ENCODE data around the gene HDAC11. TPM values are rescaled to one million over a fixed set of nuclear protein-coding genes. Genes with fewer than 3 reads are reported as not detected.
A peak's percentile ranks its signal among the peaks of the same experiment; 100 is the strongest.

The HDAC11 gene
- total and polyA plus RNA-seq, 9 donors, result 14.9 to 20.2 (median 17.4) TPM

DNA sequence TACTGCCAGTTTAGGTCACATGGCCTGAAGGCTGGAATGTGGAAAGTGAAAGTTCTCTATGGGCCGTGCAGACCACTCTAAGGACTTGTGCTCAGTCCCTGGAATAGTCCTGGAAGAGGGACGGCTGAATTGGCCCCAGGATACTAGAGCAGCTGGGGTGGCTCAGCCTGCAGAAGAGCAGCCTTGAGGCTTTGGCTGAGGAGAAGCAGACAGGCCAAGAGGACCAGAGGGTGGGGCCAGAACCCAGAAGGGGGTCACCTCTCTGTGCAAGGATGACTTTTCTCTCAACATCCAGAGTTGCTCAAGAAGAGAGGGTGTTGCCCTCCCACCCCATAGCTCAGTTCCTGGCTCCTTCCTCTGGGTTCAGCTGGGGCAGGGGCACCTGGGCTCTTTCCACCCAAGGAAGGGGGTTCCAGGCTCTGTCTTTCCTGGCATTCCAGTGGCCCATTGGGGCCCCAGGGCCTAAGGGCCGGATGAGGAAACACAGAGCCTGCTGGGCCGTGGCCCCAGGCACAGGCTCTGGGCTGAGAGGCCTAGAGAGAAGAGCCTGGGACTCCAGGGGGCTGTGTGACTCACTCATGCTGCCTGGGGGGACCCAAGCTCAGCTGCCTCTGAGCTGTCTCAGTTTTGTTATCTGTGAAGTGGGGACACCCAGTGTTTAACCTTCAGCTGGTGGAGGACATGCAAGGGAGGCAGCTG, 60.3 kb downstream of the HDAC11 start:
- peaks cover 4% of the 10 kb centered on the region for H3K27me3 ChIP-seq (ENCODE audit: control insufficient read depth, insufficient read depth, low read length)
- peaks cover 2% of the 10 kb centered on the region for H3K9me3 ChIP-seq (replicated peaks; ENCODE audit: control insufficient read depth, low read depth, low read length)
- H3K4me3 ChIP-seq (ENCODE audit: low read length), result no peak overlapping the region
- H3K4me1 ChIP-seq (ENCODE audit: control insufficient read depth, insufficient read depth, low read length), result peaks cover 27% of the 10 kb centered on the region
- no peaks in the 10 kb centered on the region for H3K36me3 ChIP-seq (ENCODE audit: control insufficient read depth, insufficient read depth, low read length)
- 59% methylated on average over 4 of the region's 4 CpGs for WGBS (ENCODE audit: insufficient coverage)
- no peak overlapping the region for H3K27ac ChIP-seq (ENCODE audit: low read length)
- no peak for DNase-seq

- no peak for DNase-seq
- no peaks in the 10 kb centered on the region for H3K9me3 ChIP-seq (replicated peaks; ENCODE audit: control insufficient read depth, low read depth, low read length)
- no peak overlapping the region for H3K4me3 ChIP-seq (ENCODE audit: low read length)
- H3K27ac ChIP-seq (ENCODE audit: low read length), result no peak overlapping the region
- peaks cover 18% of the 10 kb centered on the region for H3K4me1 ChIP-seq (ENCODE audit: control insufficient read depth, insufficient read depth, low read length)
- WGBS (ENCODE audit: insufficient coverage), result no CpG with 5 or more reads among the region's 3 CpGs
- peaks cover 3% of the 10 kb centered on the region for H3K27me3 ChIP-seq (ENCODE audit: control insufficient read depth, insufficient read depth, low read length)
- H3K36me3 ChIP-seq (ENCODE audit: control insufficient read depth, insufficient read depth, low read length), result no peaks in the 10 kb centered on the region
Observed at GRCh38 chr3:13541691-13542090, 61.6 kb downstream of the HDAC11 start.

DNA sequence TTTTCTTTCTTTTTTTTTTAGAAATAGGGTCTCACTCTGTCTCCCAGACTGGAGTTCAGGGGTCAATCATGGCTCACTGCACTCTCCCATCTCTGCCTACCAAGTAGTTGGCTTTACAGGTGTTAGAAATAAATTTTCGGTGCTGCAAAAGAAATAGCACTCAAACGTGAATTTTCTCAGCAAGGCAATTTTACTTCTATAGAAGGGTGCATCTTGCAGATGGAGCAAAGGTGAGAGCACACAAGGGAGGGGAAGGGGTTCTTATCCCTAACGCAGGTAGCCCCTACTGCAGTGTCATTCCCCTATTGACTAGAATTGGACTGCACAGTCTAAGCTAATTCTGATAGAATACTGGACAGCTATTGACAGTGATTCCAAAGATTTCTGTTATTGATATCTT, 62.0 kb downstream of the HDAC11 start:
- WGBS (ENCODE audit: insufficient coverage), result no CpG with 5 or more reads among the region's 3 CpGs

DNA sequence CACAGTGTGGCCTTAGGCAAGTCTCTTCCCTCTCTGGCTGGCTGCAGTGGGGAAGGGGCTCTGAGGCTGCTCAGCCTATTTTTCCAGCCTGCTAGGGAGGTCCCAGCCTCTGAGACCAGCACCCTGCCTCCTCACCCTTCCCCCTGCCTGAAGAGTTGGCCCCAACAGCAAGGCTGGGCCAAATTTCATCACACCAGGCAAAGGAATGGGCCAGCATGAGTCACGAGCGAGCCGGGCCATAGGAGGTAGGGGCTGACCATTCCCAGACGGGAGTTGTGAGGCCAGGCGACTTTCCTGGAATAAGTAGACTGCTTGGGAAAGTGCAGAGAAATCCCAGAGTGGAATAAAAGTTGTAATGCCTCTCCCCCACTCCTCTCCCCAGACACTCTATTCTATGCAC, 63.1 kb downstream of the HDAC11 start:
- Histone ChIP-seq H3K4me3 (ENCODE audit: low read length) (no peak overlapping the region), H3K4me1 (ENCODE audit: control insufficient read depth, insufficient read depth, low read length) (peaks cover 23% of the 10 kb centered on the region), H3K36me3 (ENCODE audit: control insufficient read depth, insufficient read depth, low read length) (no peaks in the 10 kb centered on the region), H3K9me3 (replicated peaks; ENCODE audit: control insufficient read depth, low read depth, low read length) (no peaks in the 10 kb centered on the region), H3K27me3 (ENCODE audit: control insufficient read depth, insufficient read depth, low read length) (peaks cover 9% of the 10 kb centered on the region), H3K27ac (ENCODE audit: low read length) (peak overlapping the region; percentile 20)
- 17% methylated on average over 1 of the region's 5 CpGs for WGBS (ENCODE audit: insufficient coverage)
- DNase-seq, result peak; percentile 78

More for the DNA sequence above, 62.0 kb downstream of the HDAC11 start:
- Histone ChIP-seq H3K4me1 (ENCODE audit: control insufficient read depth, insufficient read depth, low read length) (peaks cover 20% of the 10 kb centered on the region), H3K27ac (ENCODE audit: low read length) (no peak overlapping the region), H3K36me3 (ENCODE audit: control insufficient read depth, insufficient read depth, low read length) (no peaks in the 10 kb centered on the region), H3K4me3 (ENCODE audit: low read length) (no peak overlapping the region), H3K9me3 (replicated peaks; ENCODE audit: control insufficient read depth, low read depth, low read length) (no peaks in the 10 kb centered on the region), H3K27me3 (ENCODE audit: control insufficient read depth, insufficient read depth, low read length) (peaks cover 3% of the 10 kb centered on the region)
- no peak for DNase-seq

GRCh38 chr3:13544293-13544831, 64.3 kb downstream of the HDAC11 start:
- H3K27ac ChIP-seq (ENCODE audit: low read length), result no peak overlapping the region
- no peak for DNase-seq

DNA sequence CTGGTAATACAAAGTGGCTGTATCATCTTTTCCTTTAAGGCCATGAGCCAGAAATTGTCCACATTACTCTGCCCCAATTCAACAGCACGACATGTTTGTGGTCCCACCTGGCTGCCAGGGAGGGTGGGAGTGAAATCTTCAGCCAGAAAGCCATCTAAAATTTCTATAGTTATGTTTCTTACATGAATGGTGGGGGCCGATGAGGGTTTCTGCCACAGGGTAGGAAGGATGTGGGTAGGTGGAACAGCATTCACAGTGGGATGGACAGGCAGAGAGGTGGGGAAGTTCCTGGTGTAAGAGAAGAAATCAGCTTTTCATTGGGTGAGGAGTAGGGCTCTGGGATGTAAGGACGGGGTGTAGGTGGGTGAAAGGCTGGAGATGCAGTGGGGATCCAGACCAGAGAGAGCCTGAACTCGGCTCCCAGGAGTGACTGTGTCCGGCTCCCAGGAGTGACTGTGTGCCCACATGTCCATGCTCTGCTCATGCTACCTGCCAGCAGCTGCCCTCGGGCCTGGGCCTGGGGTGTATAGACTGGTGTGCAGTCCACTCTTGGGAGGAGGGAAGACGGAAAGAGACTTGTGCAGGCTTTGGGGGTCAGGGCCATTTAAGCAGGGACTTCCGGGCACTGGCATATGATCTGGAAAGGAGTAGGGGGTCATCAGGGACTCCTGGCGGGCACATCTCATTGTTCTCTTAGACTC, 65.0 kb downstream of the HDAC11 start:
- H3K4me1 ChIP-seq (ENCODE audit: control insufficient read depth, insufficient read depth, low read length), result peaks cover 30% of the 10 kb centered on the region
- DNase-seq, result no peak
- H3K27ac ChIP-seq (ENCODE audit: low read length), result no peak overlapping the region
- no peaks in the 10 kb centered on the region for H3K36me3 ChIP-seq (ENCODE audit: control insufficient read depth, insufficient read depth, low read length)
- no peak overlapping the region for H3K4me3 ChIP-seq (ENCODE audit: low read length)
- H3K27me3 ChIP-seq (ENCODE audit: control insufficient read depth, insufficient read depth, low read length), result peaks cover 18% of the 10 kb centered on the region
- no peaks in the 10 kb centered on the region for H3K9me3 ChIP-seq (replicated peaks; ENCODE audit: control insufficient read depth, low read depth, low read length)
- WGBS (ENCODE audit: insufficient coverage), result 69% methylated on average over 7 of the region's 9 CpGs

More at GRCh38 chr3:13544293-13544831, 64.3 kb downstream of the HDAC11 start:
- Histone ChIP-seq H3K4me1 (ENCODE audit: control insufficient read depth, insufficient read depth, low read length) (peaks cover 29% of the 10 kb centered on the region), H3K36me3 (ENCODE audit: control insufficient read depth, insufficient read depth, low read length) (no peaks in the 10 kb centered on the region), H3K27me3 (ENCODE audit: control insufficient read depth, insufficient read depth, low read length) (peaks cover 14% of the 10 kb centered on the region), H3K9me3 (replicated peaks; ENCODE audit: control insufficient read depth, low read depth, low read length) (no peaks in the 10 kb centered on the region), H3K4me3 (ENCODE audit: low read length) (no peak overlapping the region)
- WGBS (ENCODE audit: insufficient coverage), result 100% methylated on average over 1 of the region's 6 CpGs

DNA sequence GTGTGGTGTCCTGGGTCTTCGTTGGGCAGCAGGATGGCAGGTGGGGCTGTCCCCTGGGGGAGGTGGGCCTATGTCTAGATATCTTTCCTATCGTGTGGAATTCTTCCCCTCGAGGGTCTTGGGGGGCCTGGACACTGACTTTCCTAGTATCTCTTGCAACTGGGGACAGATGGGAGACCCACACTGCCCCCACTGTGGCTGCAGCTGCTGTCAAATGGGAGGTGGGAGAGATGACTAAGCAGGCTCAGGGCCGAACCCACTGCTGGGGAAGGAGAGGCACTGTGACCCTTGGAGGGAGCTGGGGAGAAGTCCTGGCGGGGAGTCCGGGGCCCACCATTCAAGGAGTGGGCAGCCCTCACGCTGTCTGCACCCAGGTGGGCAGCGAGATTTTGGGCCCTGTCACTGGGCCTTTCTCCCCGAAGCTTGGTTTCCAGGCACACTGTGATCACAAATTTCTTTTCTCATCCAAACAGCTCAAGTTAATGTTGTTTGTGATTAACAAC, 65.9 kb downstream of the HDAC11 start:
- Histone ChIP-seq H3K27me3 (ENCODE audit: control insufficient read depth, insufficient read depth, low read length) (peaks cover 22% of the 10 kb centered on the region), H3K36me3 (ENCODE audit: control insufficient read depth, insufficient read depth, low read length) (no peaks in the 10 kb centered on the region), H3K4me1 (ENCODE audit: control insufficient read depth, insufficient read depth, low read length) (peaks cover 26% of the 10 kb centered on the region), H3K9me3 (replicated peaks; ENCODE audit: control insufficient read depth, low read depth, low read length) (no peaks in the 10 kb centered on the region), H3K27ac (ENCODE audit: low read length) (no peak overlapping the region), H3K4me3 (ENCODE audit: low read length) (no peak overlapping the region)
- 47% methylated on average over 3 of the region's 9 CpGs for WGBS (ENCODE audit: insufficient coverage)
- DNase-seq, result no peak

GRCh38 chr3:13546667-13547171, 66.6 kb downstream of the HDAC11 start:
- no peak overlapping the region for H3K27ac ChIP-seq (ENCODE audit: low read length)
- no peaks in the 10 kb centered on the region for H3K9me3 ChIP-seq (replicated peaks; ENCODE audit: control insufficient read depth, low read depth, low read length)
- 40% methylated on average over 7 of the region's 9 CpGs for WGBS (ENCODE audit: insufficient coverage)
- no peak overlapping the region for H3K4me3 ChIP-seq (ENCODE audit: low read length)
- no peaks in the 10 kb centered on the region for H3K36me3 ChIP-seq (ENCODE audit: control insufficient read depth, insufficient read depth, low read length)
- peaks cover 22% of the 10 kb centered on the region for H3K27me3 ChIP-seq (ENCODE audit: control insufficient read depth, insufficient read depth, low read length)
- peak; percentile 52 for DNase-seq
- H3K4me1 ChIP-seq (ENCODE audit: control insufficient read depth, insufficient read depth, low read length), result peaks cover 26% of the 10 kb centered on the region

- H3K27me3 ChIP-seq (ENCODE audit: control insufficient read depth, insufficient read depth, low read length), result peaks cover 23% of the 10 kb centered on the region
- no peak overlapping the region for H3K4me3 ChIP-seq (ENCODE audit: low read length)
- H3K4me1 ChIP-seq (ENCODE audit: control insufficient read depth, insufficient read depth, low read length), result peaks cover 26% of the 10 kb centered on the region
- DNase-seq, result no peak
- H3K27ac ChIP-seq (ENCODE audit: low read length), result no peak overlapping the region
- no peaks in the 10 kb centered on the region for H3K36me3 ChIP-seq (ENCODE audit: control insufficient read depth, insufficient read depth, low read length)
- 69% methylated on average over 5 of the region's 10 CpGs for WGBS (ENCODE audit: insufficient coverage)
- H3K9me3 ChIP-seq (replicated peaks; ENCODE audit: control insufficient read depth, low read depth, low read length), result no peaks in the 10 kb centered on the region
Observed at GRCh38 chr3:13547591-13548371, 67.7 kb downstream of the HDAC11 start.
